H1 (cell line): Measurements from ENCODE around the gene NMT2. TPM values are rescaled to one million over a fixed set of nuclear protein-coding genes. Genes with fewer than 3 reads are reported as not detected.

Experiments
- CTCF ChIA-PET: fragments of 300-600 bp; sonication (Branson Sonifier 250); formaldehyde crosslinking; loops from one replicate; lab custom pipeline; 2021; ENCODE audit not compliant: partially characterized antibody; lab: Charles Lee
- POLR2A ChIA-PET: fragments of 300-600 bp; sonication (Branson Sonifier 250); formaldehyde crosslinking; loops from one replicate; lab custom pipeline; 2021; ENCODE audit warnings: inconsistent platforms; ENCODE audit not compliant: partially characterized antibody; lab: Charles Lee
- DNase-seq, 2 experiments: peaks; one replicate each; pipeline versions ENCODE4 v3.0.0 to v3.0.0-alpha.2; 2010 to 2022; ENCODE audit warnings: low spot score in 2 of 2, low read depth in 1 of 2, mixed read lengths in 1 of 2
- FAIRE-seq: peaks from 2 replicates; lab custom pipeline; 2011; peaks lifted over from hg19 to GRCh38; lab: Jason Lieb, UNC
- H2AFZ ChIP-seq: 2 replicates; pipeline ENCODE4 v1.8.1; 2012; ENCODE audit warnings: low read length, inconsistent platforms
- H2AK5ac ChIP-seq: 2 replicates; pipeline ENCODE4 v1.6.1; 2013; ENCODE audit warnings: low read depth, low read length
- H2BK120ac ChIP-seq: replicated peaks from 2 replicates; pipeline ENCODE3; 2013; ENCODE audit warnings: low read depth, low read length, inconsistent platforms
- H2BK12ac ChIP-seq: 2 replicates; pipeline ENCODE4 v1.6.1; 2013; ENCODE audit warnings: low read depth, low read length
- H2BK15ac ChIP-seq: 2 replicates; pipeline ENCODE4 v1.6.1; 2013; ENCODE audit warnings: low read length
- H2BK20ac ChIP-seq: 2 replicates; pipeline ENCODE4 v1.6.1; 2013; ENCODE audit warnings: low read length
- H2BK5ac ChIP-seq: 2 replicates; pipeline ENCODE4 v1.6.1; 2013; ENCODE audit warnings: low read depth, low read length
- H3K14ac ChIP-seq: 2 replicates; pipeline ENCODE4 v1.6.1; 2013; ENCODE audit warnings: inconsistent platforms; ENCODE audit not compliant: insufficient read length
- H3K18ac ChIP-seq: 2 replicates; pipeline ENCODE4 v1.6.1; 2013; ENCODE audit warnings: low read length; ENCODE audit errors: extremely low read depth
- H3K23ac ChIP-seq: 2 replicates; pipeline ENCODE4 v1.6.1; 2013; ENCODE audit warnings: inconsistent platforms; ENCODE audit not compliant: insufficient read length
- H3K23me2 ChIP-seq: 2 replicates; pipeline ENCODE4 v1.6.1; 2013; ENCODE audit warnings: low read depth, low read length
- H3K27ac ChIP-seq: 2 replicates; pipeline ENCODE4 v1.6.1; 2011; ENCODE audit warnings: low read depth, low read length, inconsistent platforms
- H3K27me3 ChIP-seq, 4 experiments: replicated peaks in 1 of 4; 1 replicate in 1 of 4; 2 replicates in 3 of 4; pipeline versions ENCODE4 v1.6.1 to v1.8.1; 2011 to 2013; ENCODE audit warnings: low read length in 3 of 4, mild to moderate bottlenecking in 3 of 4, inconsistent platforms in 2 of 4, mixed read lengths in 2 of 4, moderate library complexity in 1 of 4; ENCODE audit not compliant: control insufficient read depth in 3 of 4, insufficient read depth in 3 of 4; ENCODE audit errors: extremely low read depth in 1 of 4
- H3K36me3 ChIP-seq, 4 experiments: 2 replicates each; pipeline versions ENCODE4 v1.6.1 to v1.8.1; 2011 to 2013; ENCODE audit warnings: mild to moderate bottlenecking in 4 of 4, low read length in 3 of 4, moderate library complexity in 2 of 4, control low read depth in 1 of 4, inconsistent platforms in 1 of 4; ENCODE audit not compliant: insufficient read depth in 4 of 4, control insufficient read depth in 2 of 4
- H3K4ac ChIP-seq: replicated peaks from 2 replicates; pipeline ENCODE3; 2013; ENCODE audit warnings: low read length, low read depth, mixed read lengths, inconsistent platforms; ENCODE audit not compliant: insufficient read length
- H3K4me1 ChIP-seq, 4 experiments: replicated peaks in 1 of 4; 1 replicate in 1 of 4; 2 replicates in 3 of 4; pipeline versions ENCODE4 v1.6.1 to v1.8.1; 2011 to 2013; ENCODE audit warnings: low read length in 3 of 4, inconsistent platforms in 2 of 4, mixed read lengths in 1 of 4; ENCODE audit not compliant: insufficient read depth in 4 of 4, control insufficient read depth in 3 of 4
- H3K4me2 ChIP-seq, 2 experiments: 2 replicates each; pipeline versions ENCODE4 v1.6.1 to v1.8.1; 2011 to 2013; ENCODE audit warnings: low read depth in 2 of 2, low read length in 2 of 2, control low read depth in 1 of 2, inconsistent platforms in 1 of 2, mild to moderate bottlenecking in 1 of 2; ENCODE audit not compliant: insufficient read depth in 1 of 2
- H3K4me3 ChIP-seq, 4 experiments: fragments of 200-600, 300-600 bp in 1 of 4; sonication (generic), shearing (Covaris generic), sonication (Bioruptor Twin) in 1 of 4; 2 replicates each; pipeline versions ENCODE4 v1.5.1 to v1.8.1; 2011 to 2016; ENCODE audit warnings: low read length in 4 of 4, low read depth in 3 of 4, control low read depth in 2 of 4, inconsistent platforms in 2 of 4, mild to moderate bottlenecking in 2 of 4, mixed read lengths in 1 of 4, moderate library complexity in 1 of 4; ENCODE audit not compliant: insufficient read depth in 2 of 4; ENCODE audit errors: extremely low read depth in 1 of 4
- H3K56ac ChIP-seq: replicated peaks from 2 replicates; pipeline ENCODE3; 2013; ENCODE audit warnings: low read depth, mild to moderate bottlenecking, mixed read lengths, low read length, inconsistent platforms; ENCODE audit not compliant: insufficient read length
- H3K79me1 ChIP-seq: 2 replicates; pipeline ENCODE4 v1.6.1; 2013; ENCODE audit warnings: low read depth, low read length, control low read depth
- H3K79me2 ChIP-seq, 2 experiments: 2 replicates each; pipeline versions ENCODE4 v1.6.1 to v1.8.1; 2012 to 2013; ENCODE audit warnings: low read length in 2 of 2, mild to moderate bottlenecking in 2 of 2, inconsistent platforms in 1 of 2; ENCODE audit not compliant: insufficient read depth in 2 of 2, control insufficient read depth in 1 of 2
- H3K9ac ChIP-seq, 4 experiments: replicated peaks in 1 of 4; 1 replicate in 1 of 4; 2 replicates in 3 of 4; pipeline versions ENCODE4 v1.6.1 to v1.8.1; 2011 to 2013; ENCODE audit warnings: low read depth in 3 of 4, low read length in 3 of 4, control low read depth in 2 of 4, mild to moderate bottlenecking in 2 of 4, moderate library complexity in 2 of 4, inconsistent platforms in 1 of 4; ENCODE audit errors: extremely low read depth in 1 of 4
- H3K9me3 ChIP-seq, 2 experiments: 2 replicates each; pipeline versions ENCODE4 v1.6.1 to v1.8.1; 2012 to 2013; ENCODE audit warnings: mild to moderate bottlenecking in 2 of 2, moderate library complexity in 2 of 2, control low read depth in 1 of 2, inconsistent platforms in 1 of 2, low read depth in 1 of 2, low read length in 1 of 2, mixed read lengths in 1 of 2; ENCODE audit not compliant: insufficient read depth in 2 of 2
- H4K20me1 ChIP-seq, 2 experiments: replicated peaks in 1 of 2; 2 replicates each; pipeline versions ENCODE3 to v1.8.1; 2011 to 2013; ENCODE audit warnings: inconsistent platforms in 2 of 2, low read length in 2 of 2, mild to moderate bottlenecking in 1 of 2; ENCODE audit not compliant: insufficient read depth in 2 of 2, control insufficient read depth in 1 of 2
- H4K5ac ChIP-seq: 2 replicates; pipeline ENCODE4 v1.6.1; 2013; ENCODE audit warnings: low read length, low read depth, mixed read lengths, inconsistent platforms; ENCODE audit not compliant: insufficient read length
- H4K8ac ChIP-seq: 2 replicates; pipeline ENCODE4 v1.8.0; 2013; ENCODE audit warnings: mild to moderate bottlenecking, moderate library complexity, low read length, inconsistent platforms; ENCODE audit not compliant: insufficient read depth; ENCODE audit errors: extremely low read depth
- H4K91ac ChIP-seq: replicated peaks from 2 replicates; pipeline ENCODE3; 2013; ENCODE audit warnings: low read length, mixed read lengths, inconsistent platforms; ENCODE audit not compliant: insufficient read length
- EGR1 ChIP-seq: IDR thresholded peaks from 2 replicates; pipeline ENCODE4 v1.6.1; 2011; ENCODE audit warnings: low read depth, low read length, borderline replicate concordance
- HDAC2 ChIP-seq, 2 experiments: fragments of 300-600 bp in 1 of 2; sonication (generic) in 1 of 2; IDR thresholded peaks; 2 replicates each; pipeline ENCODE4 v1.6.1; 2011 to 2012; ENCODE audit warnings: low read depth in 2 of 2, low read length in 2 of 2, mild to moderate bottlenecking in 2 of 2, moderate library complexity in 2 of 2, borderline replicate concordance in 1 of 2, inconsistent platforms in 1 of 2
- SP2 ChIP-seq: IDR thresholded peaks from 2 replicates; pipeline ENCODE4 v1.6.1; 2012; ENCODE audit warnings: mild to moderate bottlenecking, low read length, inconsistent platforms
- SUZ12 ChIP-seq: fragments of 200-600 bp; sonication (generic); IDR thresholded peaks from 2 replicates; pipeline ENCODE4 v1.6.1; 2012; ENCODE audit warnings: mild to moderate bottlenecking, inconsistent platforms, low read length, moderate library complexity, mixed read lengths
- WGBS, 2 experiments: shearing (Covaris generic) in 1 of 2; methylation state at CpG; one replicate each; pipeline versions ENCODE4 v1.1.6 to v1.1.7; 2013 to 2015; ENCODE audit warnings: low lambda C conversion rate in 2 of 2, mixed read lengths in 2 of 2, inconsistent platforms in 1 of 2, low coverage in 1 of 2, missing lambda C conversion rate in 1 of 2; ENCODE audit not compliant: insufficient replicate concordance in 2 of 2, insufficient coverage in 1 of 2, insufficient read length in 1 of 2; ENCODE audit errors: extremely low coverage in 1 of 2, missing lambda C conversion rate in 1 of 2; 5-methylcytosine and 5-hydroxymethylcytosine counted together
- polyA plus RNA-seq, 7 experiments: library from polyadenylated mRNA; depleted of rRNA in 3 of 7; stranded (reverse) in 5 of 7; unstranded in 2 of 7; fragments of >200 nt in 5 of 7; fragments of 200-250 nt in 2 of 7; gene quantifications; 1 replicate in 5 of 7; 2 replicates in 1 of 7; 4 replicates in 1 of 7; pipeline versions ENCODE4 v1.2.1 to v1.2.3, GENCODE V29; 2011 to 2013; ENCODE audit warnings: missing spikeins in 2 of 7, mixed read lengths in 2 of 7
- total RNA-seq: library from RNA; stranded (reverse); fragmentation: NEBNext Ultra II Directional; extraction: Animal tissue kit (Norgen Biotek cat#: 25700); gene quantifications from 2 replicates; pipeline ENCODE4 v1.2.1, GENCODE V29; 2021
- TF ChIP-seq, protein P1 (sequence below), 3 experiments: IDR thresholded peaks; 1 replicate in 2 of 3; 2 replicates in 1 of 3; pipeline versions ENCODE4 v1.5.1 to v1.6.1; 2011; ENCODE audit warnings: low read length in 3 of 3, mild to moderate bottlenecking in 3 of 3, inconsistent platforms in 2 of 3, low read depth in 1 of 3, moderate library complexity in 1 of 3; ENCODE audit not compliant: insufficient read depth in 1 of 3; ENCODE audit errors: control extremely low read depth in 1 of 3

Gene NMT2
- total and polyA plus RNA-seq, 2 of the 8 experiments (the other 6 are each of a cell fraction or from before 2014, with no cell fraction given): 4.4 to 15.4 TPM

- 94% methylated on average over 9 of the region's 9 CpGs; no CpG with 5 or more reads in 1 of the 2 experiments for WGBS, 2 experiments
- no peak overlapping the region for H3K18ac ChIP-seq
- no peak overlapping the region for H4K8ac ChIP-seq
- H3K36me3 ChIP-seq: peaks cover 0 to 16% (median 3%) of the 10 kb centered on the region in 4 experiments; a peak in 5 of 8 replicates
- CTCF ChIA-PET: interaction anchor here (1.2 kb wide), 1 partner anchor 15 kb away, joined by 3 read pairs; no protein-coding TSS in a partner anchor
- DNase-seq: no peak
- no peak overlapping the region for H3K4me2 ChIP-seq
- H3K79me2 ChIP-seq: no peaks in the 10 kb centered on the region
- TF ChIP-seq, protein P1, sequence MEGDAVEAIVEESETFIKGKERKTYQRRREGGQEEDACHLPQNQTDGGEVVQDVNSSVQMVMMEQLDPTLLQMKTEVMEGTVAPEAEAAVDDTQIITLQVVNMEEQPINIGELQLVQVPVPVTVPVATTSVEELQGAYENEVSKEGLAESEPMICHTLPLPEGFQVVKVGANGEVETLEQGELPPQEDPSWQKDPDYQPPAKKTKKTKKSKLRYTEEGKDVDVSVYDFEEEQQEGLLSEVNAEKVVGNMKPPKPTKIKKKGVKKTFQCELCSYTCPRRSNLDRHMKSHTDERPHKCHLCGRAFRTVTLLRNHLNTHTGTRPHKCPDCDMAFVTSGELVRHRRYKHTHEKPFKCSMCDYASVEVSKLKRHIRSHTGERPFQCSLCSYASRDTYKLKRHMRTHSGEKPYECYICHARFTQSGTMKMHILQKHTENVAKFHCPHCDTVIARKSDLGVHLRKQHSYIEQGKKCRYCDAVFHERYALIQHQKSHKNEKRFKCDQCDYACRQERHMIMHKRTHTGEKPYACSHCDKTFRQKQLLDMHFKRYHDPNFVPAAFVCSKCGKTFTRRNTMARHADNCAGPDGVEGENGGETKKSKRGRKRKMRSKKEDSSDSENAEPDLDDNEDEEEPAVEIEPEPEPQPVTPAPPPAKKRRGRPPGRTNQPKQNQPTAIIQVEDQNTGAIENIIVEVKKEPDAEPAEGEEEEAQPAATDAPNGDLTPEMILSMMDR (IDR thresholded peaks at IDR 0.05; ENCODE audit: control extremely low read depth in 1 of 3, insufficient read depth in 1 of 3, low read depth in 1 of 3, low read length in 3 of 3): no peak
- TF ChIP-seq SUZ12 (no peak), EGR1 (no peak), HDAC2 (IDR thresholded peaks at IDR 0.05; ENCODE audit: borderline replicate concordance in 1 of 2, low read depth in 2 of 2, low read length in 2 of 2) (no peak), SP2 (no peak)
- no peak overlapping the region for H2BK5ac ChIP-seq
- H2BK20ac ChIP-seq: no peak overlapping the region
- no peaks in the 10 kb centered on the region for H3K4me1 ChIP-seq
- H3K9ac ChIP-seq: no peak overlapping the region
- H3K79me1 ChIP-seq: no peaks in the 10 kb centered on the region
- H3K23me2 ChIP-seq: no peaks in the 10 kb centered on the region
- no peak overlapping the region for H2BK120ac ChIP-seq
- H3K56ac ChIP-seq: no peak overlapping the region
- H4K91ac ChIP-seq: no peak overlapping the region
- H3K4ac ChIP-seq: no peak overlapping the region
- no peak for FAIRE-seq
- no peak overlapping the region for H2BK15ac ChIP-seq
- H3K4me3 ChIP-seq: no peak overlapping the region
- H4K5ac ChIP-seq: no peak overlapping the region
- H3K23ac ChIP-seq: no peak overlapping the region
- no peak overlapping the region for H2AFZ ChIP-seq
- no peak overlapping the region for H2BK12ac ChIP-seq
- no peak overlapping the region for H3K14ac ChIP-seq
- no peaks in the 10 kb centered on the region for H3K27me3 ChIP-seq
- POLR2A ChIA-PET: no interaction called here
- H3K27ac ChIP-seq: no peak overlapping the region
- H2AK5ac ChIP-seq: no peak overlapping the region
- no peaks in the 10 kb centered on the region for H4K20me1 ChIP-seq
- H3K9me3 ChIP-seq: no peaks in the 10 kb centered on the region
These were observed 44.3 kb downstream of the NMT2 start for GRCh38 chr10:15124190-15124589.
